K562 (cell line): ENCODE data around the gene CLIP1. TPM values are rescaled to one million over a fixed set of nuclear protein-coding genes. Genes with fewer than 3 reads are reported as not detected.

ENCODE experiments used
- ARID2 ChIP-seq: fragments of 450-650 bp; IDR thresholded peaks from 2 replicates; pipeline ENCODE4 v1.6.1; 2017; ENCODE audit warnings: antibody characterized with exemption, mild to moderate bottlenecking
- CEBPG ChIP-seq, 3 experiments: fragments of 200-800 bp in 1 of 3; sonication (Bioruptor generic) in 1 of 3; sonication (generic) in 1 of 3; formaldehyde crosslinking in 1 of 3; IDR thresholded peaks in 2 of 3; conservative IDR thresholded peaks in 1 of 3; 2 replicates each; pipeline versions ENCODE4 v1.6.1 to v1.8.0; 2016 to 2022; ENCODE audit warnings: missing compliant biosample characterization in 2 of 3, missing genetic modification characterization in 2 of 3, mild to moderate bottlenecking in 1 of 3, missing genetic modification reagents in 1 of 3
- GABPA ChIP-seq: fragments of 200-800 bp; sonication (Bioruptor generic); conservative IDR thresholded peaks from 2 replicates; pipeline ENCODE4 v1.6.1; 2016; ENCODE audit warnings: low read depth, missing genetic modification characterization, missing compliant biosample characterization
- GTF2E2 ChIP-seq: fragments of 200-800 bp; sonication (Bioruptor generic); IDR thresholded peaks from 2 replicates; pipeline ENCODE4 v1.6.1; 2016; ENCODE audit warnings: missing genetic modification characterization, missing compliant biosample characterization
- RBM25 ChIP-seq: fragments of 200-400 bp; formaldehyde crosslinking; IDR thresholded peaks from 2 replicates; pipeline ENCODE4 v1.6.1; 2018; ENCODE audit warnings: low read length, low read depth, moderate library complexity; ENCODE audit not compliant: severe bottlenecking
- RBM34 ChIP-seq: fragments of 200-400 bp; formaldehyde crosslinking; IDR thresholded peaks from 2 replicates; pipeline ENCODE4 v1.6.1; 2018; ENCODE audit warnings: low read length, borderline replicate concordance; ENCODE audit not compliant: insufficient read depth
- RBM39 ChIP-seq: fragments of 200-400 bp; formaldehyde crosslinking; optimal IDR thresholded peaks from 2 replicates; pipeline ENCODE3; 2018; ENCODE audit warnings: low read depth, low read length
- SMAD3 ChIP-seq: fragments of 450-650 bp; formaldehyde crosslinking; conservative IDR thresholded peaks from 2 replicates; pipeline ENCODE4 v1.4.0; 2020; ENCODE audit warnings: mild to moderate bottlenecking
- SMARCE1 ChIP-seq: fragments of 450-650 bp; IDR thresholded peaks from 2 replicates; pipeline ENCODE4 v1.7.1; 2016; ENCODE audit warnings: mild to moderate bottlenecking
- SREBF2 ChIP-seq: sonication (generic); formaldehyde crosslinking; IDR thresholded peaks from 2 replicates; pipeline ENCODE4 v1.4.0; 2020; ENCODE audit warnings: mild to moderate bottlenecking, missing genetic modification reagents
- ZNF311 ChIP-seq: fragments of 250-450 bp; sonication (Bioruptor Pico); IDR thresholded peaks from 2 replicates; pipeline ENCODE4 v1.4.0; 2020; ENCODE audit warnings: mild to moderate bottlenecking, moderate library complexity
- polyA plus RNA-seq, 8 experiments: library from polyadenylated mRNA; depleted of rRNA in 4 of 8; stranded (reverse) in 5 of 8; unstranded in 3 of 8; fragments of >200 nt; fragmentation: Nextera tagmentation in 2 of 8; fragmentation: Illumina TruSeq in 1 of 8; extraction: Ambion mirVana in 2 of 8; extraction: Trizol in 1 of 8; gene quantifications; 2 replicates each; pipeline versions ENCODE4 v1.2.1 to v1.2.3, GENCODE V29; 2011 to 2014; ENCODE audit warnings: inconsistent platforms in 1 of 8, missing spikeins in 1 of 8
- total RNA-seq, 7 experiments: library from RNA; depleted of rRNA in 6 of 7; stranded (reverse); fragments of >200 nt in 6 of 7; fragmentation: Illumina TruSeq in 2 of 7; extraction: Trizol in 2 of 7; gene quantifications; 2 replicates each; pipeline versions ENCODE4 v1.2.1 to v1.2.3, GENCODE V29; 2011 to 2021; ENCODE audit warnings: low replicate concordance in 1 of 7
- TF ChIP-seq, protein P1 (sequence below): sonication (generic); formaldehyde crosslinking; IDR thresholded peaks from 2 replicates; pipeline ENCODE4 v1.8.1; 2022; ENCODE audit warnings: missing genetic modification reagents
- TF ChIP-seq, protein P2 (sequence below): sonication (generic); formaldehyde crosslinking; IDR thresholded peaks from 2 replicates; pipeline ENCODE4 v1.9.0; 2022; ENCODE audit warnings: mild to moderate bottlenecking, missing genetic modification reagents
- TF ChIP-seq, protein P3 (sequence below): fragments of 450-650 bp; IDR thresholded peaks from 2 replicates; pipeline ENCODE4 v1.6.1; 2017; ENCODE audit warnings: mild to moderate bottlenecking, moderate library complexity
- TF ChIP-seq, protein P4 (sequence below): fragments of 250-450 bp; sonication (Bioruptor Pico); IDR thresholded peaks from 2 replicates; pipeline ENCODE4 v1.8.0; 2022; ENCODE audit warnings: inconsistent platforms, mild to moderate bottlenecking, moderate library complexity, borderline replicate concordance
- TF ChIP-seq, protein P5 (sequence below): fragments of 250-450 bp; sonication (Bioruptor Pico); IDR thresholded peaks from 2 replicates; pipeline ENCODE4 v1.4.0; 2020

Gene CLIP1
- total and polyA plus RNA-seq, 9 of the 15 experiments (the other 6 are each of a cell fraction or from before 2014, with no cell fraction given): 5.8 to 33.9 (median 27.6) TPM

DNA sequence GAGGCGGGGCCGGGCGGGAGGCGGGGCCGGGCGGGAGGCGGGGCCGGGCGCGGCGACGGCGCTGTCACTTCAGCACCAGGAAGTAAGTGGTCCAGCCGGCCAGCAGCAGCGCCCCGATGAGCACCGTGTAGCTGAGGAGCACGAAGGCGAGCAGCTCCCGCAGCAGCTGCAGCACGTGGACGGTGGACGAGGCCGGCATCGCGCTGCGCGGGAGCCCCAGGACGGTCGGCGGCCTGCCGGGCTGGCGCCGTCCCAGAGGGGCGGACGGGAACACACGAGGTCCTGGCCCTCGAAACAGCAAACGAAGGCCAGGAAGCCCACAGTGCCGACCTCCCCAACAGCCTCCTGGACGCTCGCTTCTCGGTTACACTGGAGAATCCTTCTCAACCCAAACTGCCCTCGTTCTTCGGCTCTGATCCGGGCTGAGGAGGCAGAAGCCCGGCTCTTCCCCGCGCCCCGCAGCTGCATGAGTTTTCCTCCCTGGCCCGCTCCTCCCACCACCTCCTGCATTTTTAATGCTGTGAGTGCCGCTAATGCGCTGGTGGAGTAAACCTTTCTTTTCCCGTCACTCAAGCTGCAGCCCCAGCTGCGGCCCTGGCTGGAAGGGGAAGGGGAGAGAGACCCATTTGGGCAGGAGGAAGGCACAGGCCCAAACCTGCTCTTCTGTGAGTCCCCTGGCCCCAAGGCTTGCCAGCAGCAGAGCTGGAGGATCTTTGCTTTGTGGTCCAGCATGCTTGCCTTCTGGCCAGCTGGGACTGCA, 195.9 kb downstream of the CLIP1 start (continued):
- TF ChIP-seq, protein P1, sequence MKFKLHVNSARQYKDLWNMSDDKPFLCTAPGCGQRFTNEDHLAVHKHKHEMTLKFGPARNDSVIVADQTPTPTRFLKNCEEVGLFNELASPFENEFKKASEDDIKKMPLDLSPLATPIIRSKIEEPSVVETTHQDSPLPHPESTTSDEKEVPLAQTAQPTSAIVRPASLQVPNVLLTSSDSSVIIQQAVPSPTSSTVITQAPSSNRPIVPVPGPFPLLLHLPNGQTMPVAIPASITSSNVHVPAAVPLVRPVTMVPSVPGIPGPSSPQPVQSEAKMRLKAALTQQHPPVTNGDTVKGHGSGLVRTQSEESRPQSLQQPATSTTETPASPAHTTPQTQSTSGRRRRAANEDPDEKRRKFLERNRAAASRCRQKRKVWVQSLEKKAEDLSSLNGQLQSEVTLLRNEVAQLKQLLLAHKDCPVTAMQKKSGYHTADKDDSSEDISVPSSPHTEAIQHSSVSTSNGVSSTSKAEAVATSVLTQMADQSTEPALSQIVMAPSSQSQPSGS (CRISPR knock-in tag): peak; percentile 82; the same call in 1 of the 2 replicates
- TF ChIP-seq SMAD3 (CRISPR knock-in tag) (0 out of 2 replicates have a peak, but pooled peaks have one; percentile 35), RBM25 (no peak), ARID2 (no peak), RBM34 (no peak), RBM39 (no peak), GTF2E2 (tag) (no peak; the same call in 1 of the 2 replicates), CEBPG (CRISPR knock-in tag; IDR thresholded peaks at IDR 0.05) (no peak; the same call in 1 of the 2 replicates), CEBPG (tag; conservative IDR thresholded peaks at IDR 0.05 in 1 of 2, IDR thresholded peaks at IDR 0.05 in 1 of 2) (no peak), ZNF311 (CRISPR knock-in tag) (no peak), SMARCE1 (no peak), GABPA (tag) (no peak), SREBF2 (no peak)
- TF ChIP-seq, protein P2, sequence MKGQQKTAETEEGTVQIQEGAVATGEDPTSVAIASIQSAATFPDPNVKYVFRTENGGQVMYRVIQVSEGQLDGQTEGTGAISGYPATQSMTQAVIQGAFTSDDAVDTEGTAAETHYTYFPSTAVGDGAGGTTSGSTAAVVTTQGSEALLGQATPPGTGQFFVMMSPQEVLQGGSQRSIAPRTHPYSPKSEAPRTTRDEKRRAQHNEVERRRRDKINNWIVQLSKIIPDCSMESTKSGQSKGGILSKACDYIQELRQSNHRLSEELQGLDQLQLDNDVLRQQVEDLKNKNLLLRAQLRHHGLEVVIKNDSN (CRISPR knock-in tag): peak; percentile 75
- TF ChIP-seq, protein P3, sequence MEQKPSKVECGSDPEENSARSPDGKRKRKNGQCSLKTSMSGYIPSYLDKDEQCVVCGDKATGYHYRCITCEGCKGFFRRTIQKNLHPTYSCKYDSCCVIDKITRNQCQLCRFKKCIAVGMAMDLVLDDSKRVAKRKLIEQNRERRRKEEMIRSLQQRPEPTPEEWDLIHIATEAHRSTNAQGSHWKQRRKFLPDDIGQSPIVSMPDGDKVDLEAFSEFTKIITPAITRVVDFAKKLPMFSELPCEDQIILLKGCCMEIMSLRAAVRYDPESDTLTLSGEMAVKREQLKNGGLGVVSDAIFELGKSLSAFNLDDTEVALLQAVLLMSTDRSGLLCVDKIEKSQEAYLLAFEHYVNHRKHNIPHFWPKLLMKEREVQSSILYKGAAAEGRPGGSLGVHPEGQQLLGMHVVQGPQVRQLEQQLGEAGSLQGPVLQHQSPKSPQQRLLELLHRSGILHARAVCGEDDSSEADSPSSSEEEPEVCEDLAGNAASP: no peak
- TF ChIP-seq, protein P4, sequence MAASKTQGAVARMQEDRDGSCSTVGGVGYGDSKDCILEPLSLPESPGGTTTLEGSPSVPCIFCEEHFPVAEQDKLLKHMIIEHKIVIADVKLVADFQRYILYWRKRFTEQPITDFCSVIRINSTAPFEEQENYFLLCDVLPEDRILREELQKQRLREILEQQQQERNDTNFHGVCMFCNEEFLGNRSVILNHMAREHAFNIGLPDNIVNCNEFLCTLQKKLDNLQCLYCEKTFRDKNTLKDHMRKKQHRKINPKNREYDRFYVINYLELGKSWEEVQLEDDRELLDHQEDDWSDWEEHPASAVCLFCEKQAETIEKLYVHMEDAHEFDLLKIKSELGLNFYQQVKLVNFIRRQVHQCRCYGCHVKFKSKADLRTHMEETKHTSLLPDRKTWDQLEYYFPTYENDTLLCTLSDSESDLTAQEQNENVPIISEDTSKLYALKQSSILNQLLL (CRISPR knock-in tag): no peak
- TF ChIP-seq, protein P5, sequence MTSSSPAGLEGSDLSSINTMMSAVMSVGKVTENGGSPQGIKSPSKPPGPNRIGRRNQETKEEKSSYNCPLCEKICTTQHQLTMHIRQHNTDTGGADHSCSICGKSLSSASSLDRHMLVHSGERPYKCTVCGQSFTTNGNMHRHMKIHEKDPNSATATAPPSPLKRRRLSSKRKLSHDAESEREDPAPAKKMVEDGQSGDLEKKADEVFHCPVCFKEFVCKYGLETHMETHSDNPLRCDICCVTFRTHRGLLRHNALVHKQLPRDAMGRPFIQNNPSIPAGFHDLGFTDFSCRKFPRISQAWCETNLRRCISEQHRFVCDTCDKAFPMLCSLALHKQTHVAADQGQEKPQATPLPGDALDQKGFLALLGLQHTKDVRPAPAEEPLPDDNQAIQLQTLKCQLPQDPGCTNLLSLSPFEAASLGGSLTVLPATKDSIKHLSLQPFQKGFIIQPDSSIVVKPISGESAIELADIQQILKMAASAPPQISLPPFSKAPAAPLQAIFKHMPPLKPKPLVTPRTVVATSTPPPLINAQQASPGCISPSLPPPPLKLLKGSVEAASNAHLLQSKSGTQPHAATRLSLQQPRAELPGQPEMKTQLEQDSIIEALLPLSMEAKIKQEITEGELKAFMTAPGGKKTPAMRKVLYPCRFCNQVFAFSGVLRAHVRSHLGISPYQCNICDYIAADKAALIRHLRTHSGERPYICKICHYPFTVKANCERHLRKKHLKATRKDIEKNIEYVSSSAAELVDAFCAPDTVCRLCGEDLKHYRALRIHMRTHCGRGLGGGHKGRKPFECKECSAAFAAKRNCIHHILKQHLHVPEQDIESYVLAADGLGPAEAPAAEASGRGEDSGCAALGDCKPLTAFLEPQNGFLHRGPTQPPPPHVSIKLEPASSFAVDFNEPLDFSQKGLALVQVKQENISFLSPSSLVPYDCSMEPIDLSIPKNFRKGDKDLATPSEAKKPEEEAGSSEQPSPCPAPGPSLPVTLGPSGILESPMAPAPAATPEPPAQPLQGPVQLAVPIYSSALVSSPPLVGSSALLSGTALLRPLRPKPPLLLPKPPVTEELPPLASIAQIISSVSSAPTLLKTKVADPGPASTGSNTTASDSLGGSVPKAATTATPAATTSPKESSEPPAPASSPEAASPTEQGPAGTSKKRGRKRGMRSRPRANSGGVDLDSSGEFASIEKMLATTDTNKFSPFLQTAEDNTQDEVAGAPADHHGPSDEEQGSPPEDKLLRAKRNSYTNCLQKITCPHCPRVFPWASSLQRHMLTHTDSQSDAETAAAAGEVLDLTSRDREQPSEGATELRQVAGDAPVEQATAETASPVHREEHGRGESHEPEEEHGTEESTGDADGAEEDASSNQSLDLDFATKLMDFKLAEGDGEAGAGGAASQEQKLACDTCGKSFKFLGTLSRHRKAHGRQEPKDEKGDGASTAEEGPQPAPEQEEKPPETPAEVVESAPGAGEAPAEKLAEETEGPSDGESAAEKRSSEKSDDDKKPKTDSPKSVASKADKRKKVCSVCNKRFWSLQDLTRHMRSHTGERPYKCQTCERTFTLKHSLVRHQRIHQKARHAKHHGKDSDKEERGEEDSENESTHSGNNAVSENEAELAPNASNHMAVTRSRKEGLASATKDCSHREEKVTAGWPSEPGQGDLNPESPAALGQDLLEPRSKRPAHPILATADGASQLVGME (CRISPR knock-in tag): peak; percentile 53; the same call in 1 of the 2 replicates
